ENCODE measurements around the gene VRK2. TPM values are rescaled to one million over a fixed set of nuclear protein-coding genes. Genes with fewer than 3 reads are reported as not detected.
A peak's percentile ranks its signal among the peaks of the same experiment; 100 is the strongest.

VRK2 gene
- total RNA-seq, 1 experiment from 2014 or later = 42.8 TPM

DNA sequence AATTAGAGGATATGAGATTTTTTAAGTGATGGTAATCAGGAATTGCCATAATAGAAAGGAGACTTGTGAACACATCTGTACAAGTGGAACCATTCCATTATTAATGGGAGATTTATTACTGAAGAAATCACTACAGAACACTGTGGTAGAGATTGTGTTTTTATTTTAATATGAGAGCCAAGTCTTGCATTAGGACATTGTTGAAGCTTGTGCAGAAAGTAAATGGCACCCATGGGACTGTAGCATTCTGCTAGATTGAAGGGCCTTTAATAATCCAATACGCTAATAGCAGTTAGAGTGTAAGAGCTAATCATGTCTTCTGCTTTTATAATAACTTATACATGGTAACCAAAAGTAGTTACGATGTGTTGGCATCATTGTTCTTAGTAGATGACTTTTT is 83.6 kb downstream of the VRK2 start:
- Histone ChIP-seq H3K4me1 (replicated peaks; ENCODE audit: insufficient read depth) (no peaks in the 10 kb centered on the region), H3K9me2 (ENCODE audit: insufficient read depth) (no peaks in the 10 kb centered on the region), H3K27me3 (ENCODE audit: insufficient read depth, low read depth) (no peaks in the 10 kb centered on the region), H4K20me1 (ENCODE audit: insufficient read depth) (no peaks in the 10 kb centered on the region), H3K36me3 (ENCODE audit: low read depth) (peaks cover 15% of the 10 kb centered on the region), H2AFZ (no peak overlapping the region), H3K4me3 (no peak overlapping the region), H3K4me2 (no peak overlapping the region), H3F3A (ENCODE audit: insufficient read depth, low read depth) (no peaks in the 10 kb centered on the region), H3K9me3 (ENCODE audit: insufficient read depth, low read depth) (no peaks in the 10 kb centered on the region), H3K27ac (no peak overlapping the region), H3K79me2 (ENCODE audit: low read depth) (no peaks in the 10 kb centered on the region)
- no peak for DNase-seq
- intact Hi-C loops (cut with micrococcal nuclease; ENCODE audit: unreplicated experiment) = no loop called here
- BruUV-seq (replicated peaks) = no TSS peak
- ChIA-PET CTCF (interaction anchor here (0.6 kb wide), 1 partner anchor 418 kb away, joined by 10 read pairs; no protein-coding TSS in a partner anchor), POLR2A (ENCODE audit: unreplicated experiment) (no interaction called here)
- TF ChIP-seq EZH2 (IDR thresholded peaks at IDR 0.05; ENCODE audit: low read depth) = no peak
- TF ChIP-seq, protein P1, sequence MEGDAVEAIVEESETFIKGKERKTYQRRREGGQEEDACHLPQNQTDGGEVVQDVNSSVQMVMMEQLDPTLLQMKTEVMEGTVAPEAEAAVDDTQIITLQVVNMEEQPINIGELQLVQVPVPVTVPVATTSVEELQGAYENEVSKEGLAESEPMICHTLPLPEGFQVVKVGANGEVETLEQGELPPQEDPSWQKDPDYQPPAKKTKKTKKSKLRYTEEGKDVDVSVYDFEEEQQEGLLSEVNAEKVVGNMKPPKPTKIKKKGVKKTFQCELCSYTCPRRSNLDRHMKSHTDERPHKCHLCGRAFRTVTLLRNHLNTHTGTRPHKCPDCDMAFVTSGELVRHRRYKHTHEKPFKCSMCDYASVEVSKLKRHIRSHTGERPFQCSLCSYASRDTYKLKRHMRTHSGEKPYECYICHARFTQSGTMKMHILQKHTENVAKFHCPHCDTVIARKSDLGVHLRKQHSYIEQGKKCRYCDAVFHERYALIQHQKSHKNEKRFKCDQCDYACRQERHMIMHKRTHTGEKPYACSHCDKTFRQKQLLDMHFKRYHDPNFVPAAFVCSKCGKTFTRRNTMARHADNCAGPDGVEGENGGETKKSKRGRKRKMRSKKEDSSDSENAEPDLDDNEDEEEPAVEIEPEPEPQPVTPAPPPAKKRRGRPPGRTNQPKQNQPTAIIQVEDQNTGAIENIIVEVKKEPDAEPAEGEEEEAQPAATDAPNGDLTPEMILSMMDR (conservative IDR thresholded peaks at IDR 0.05) = no peak

DNA sequence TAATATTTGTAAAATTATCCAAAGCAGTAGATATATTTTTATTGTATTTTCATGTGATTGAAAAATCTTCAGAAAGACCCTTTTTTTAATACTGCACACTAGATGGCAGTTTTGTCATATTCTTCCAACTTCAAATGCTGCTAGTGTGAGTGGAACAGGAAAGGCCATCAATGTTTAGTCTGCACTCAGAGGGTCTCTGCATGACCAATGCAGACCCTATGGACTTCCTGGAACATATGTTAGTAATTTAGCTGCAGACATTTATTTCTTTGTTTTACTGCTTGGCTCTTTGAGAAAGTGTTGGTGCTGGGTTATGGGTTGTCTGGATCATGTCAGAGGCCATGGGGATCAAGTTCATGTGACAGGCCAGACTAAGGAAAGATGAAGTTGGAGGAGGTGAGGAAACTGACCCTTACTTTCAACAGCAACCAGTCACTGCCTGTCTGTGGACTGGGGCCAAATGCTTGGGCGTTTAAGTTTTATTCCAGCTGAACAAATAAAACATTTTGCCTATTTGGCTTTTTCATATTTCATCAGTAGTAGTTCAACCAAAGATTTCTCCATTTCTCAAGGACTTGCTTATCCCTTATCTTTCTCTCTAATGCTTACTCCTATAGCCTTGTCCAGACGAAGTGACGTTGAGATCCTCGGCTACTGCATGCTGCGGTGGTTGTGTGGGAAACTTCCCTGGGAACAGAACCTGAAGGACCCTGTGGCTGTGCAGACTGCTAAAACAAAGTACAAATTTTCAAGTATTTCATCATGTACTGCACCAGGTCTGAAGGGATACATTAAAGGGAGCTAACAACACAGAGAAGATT is 84.8 kb downstream of the VRK2 start:
- Histone ChIP-seq H3K79me2 (ENCODE audit: low read depth) (no peaks in the 10 kb centered on the region), H3K27me3 (ENCODE audit: insufficient read depth, low read depth) (no peaks in the 10 kb centered on the region), H4K20me1 (ENCODE audit: insufficient read depth) (no peaks in the 10 kb centered on the region), H3K27ac (no peak overlapping the region), H3F3A (ENCODE audit: insufficient read depth, low read depth) (no peaks in the 10 kb centered on the region), H2AFZ (no peak overlapping the region), H3K4me3 (no peak overlapping the region), H3K4me2 (no peak overlapping the region), H3K9me2 (ENCODE audit: insufficient read depth) (no peaks in the 10 kb centered on the region), H3K4me1 (replicated peaks; ENCODE audit: insufficient read depth) (no peaks in the 10 kb centered on the region), H3K36me3 (ENCODE audit: low read depth) (peaks cover 16% of the 10 kb centered on the region), H3K9me3 (ENCODE audit: insufficient read depth, low read depth) (no peaks in the 10 kb centered on the region)
- no peak for TF ChIP-seq EZH2 (IDR thresholded peaks at IDR 0.05; ENCODE audit: low read depth)
- TF ChIP-seq, protein P1 (conservative IDR thresholded peaks at IDR 0.05) = peak; percentile 25; the same call in 1 of the 2 replicates
- ChIA-PET CTCF (interaction anchor here (0.6 kb wide), 1 partner anchor 390 kb away, joined by 5 read pairs; no protein-coding TSS in a partner anchor), POLR2A (ENCODE audit: unreplicated experiment) (no interaction called here)
- no TSS peak for BruUV-seq (replicated peaks)
- intact Hi-C loops (cut with micrococcal nuclease; ENCODE audit: unreplicated experiment) = no loop called here
- DNase-seq = no peak

DNA sequence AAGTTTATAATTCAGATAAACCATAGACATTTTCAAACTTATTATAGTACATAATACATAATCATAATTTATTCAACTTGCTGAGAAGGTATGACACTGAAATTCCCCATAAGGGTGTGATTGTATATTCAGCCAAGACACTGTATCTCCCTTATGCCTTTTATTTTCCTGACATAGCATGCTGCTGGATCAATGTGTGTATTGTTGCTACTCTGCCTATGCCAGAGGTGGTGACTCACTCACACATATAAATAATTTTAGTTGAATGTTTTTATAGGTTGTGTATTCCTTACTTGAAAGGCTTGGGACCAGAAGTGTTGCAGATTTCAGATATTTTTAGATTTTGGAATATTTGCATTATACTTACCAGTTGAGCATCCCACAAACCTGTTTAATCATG is 86.8 kb downstream of the VRK2 start:
- Histone ChIP-seq H2AFZ (no peak overlapping the region), H3K27me3 (ENCODE audit: insufficient read depth, low read depth) (no peaks in the 10 kb centered on the region), H3K4me2 (no peak overlapping the region), H3K27ac (no peak overlapping the region), H3K4me1 (replicated peaks; ENCODE audit: insufficient read depth) (no peaks in the 10 kb centered on the region), H3K79me2 (ENCODE audit: low read depth) (no peaks in the 10 kb centered on the region), H3K9me3 (ENCODE audit: insufficient read depth, low read depth) (no peaks in the 10 kb centered on the region), H4K20me1 (ENCODE audit: insufficient read depth) (no peaks in the 10 kb centered on the region), H3K9me2 (ENCODE audit: insufficient read depth) (no peaks in the 10 kb centered on the region), H3K36me3 (ENCODE audit: low read depth) (peaks cover 16% of the 10 kb centered on the region), H3F3A (ENCODE audit: insufficient read depth, low read depth) (no peaks in the 10 kb centered on the region), H3K4me3 (no peak overlapping the region)
- BruUV-seq (replicated peaks) = no TSS peak
- no peak for DNase-seq
- POLR2A ChIA-PET (ENCODE audit: unreplicated experiment) = no interaction called here
- CTCF ChIA-PET = no interaction called here
- TF ChIP-seq, protein P1 (conservative IDR thresholded peaks at IDR 0.05) = no peak
- no peak for TF ChIP-seq EZH2 (IDR thresholded peaks at IDR 0.05; ENCODE audit: low read depth)
- intact Hi-C loops (cut with micrococcal nuclease; ENCODE audit: unreplicated experiment) = no loop called here

Measured in PC-9 (cell line).